Fibroblast of gingiva (primary cell): Measurements from ENCODE around the gene NTNG2.

Experiments used
- DNase-seq: peaks from one replicate; pipeline ENCODE4 v3.0.0-alpha.2; 2011; ENCODE audit warnings: low read depth

NTNG2 gene

DNA sequence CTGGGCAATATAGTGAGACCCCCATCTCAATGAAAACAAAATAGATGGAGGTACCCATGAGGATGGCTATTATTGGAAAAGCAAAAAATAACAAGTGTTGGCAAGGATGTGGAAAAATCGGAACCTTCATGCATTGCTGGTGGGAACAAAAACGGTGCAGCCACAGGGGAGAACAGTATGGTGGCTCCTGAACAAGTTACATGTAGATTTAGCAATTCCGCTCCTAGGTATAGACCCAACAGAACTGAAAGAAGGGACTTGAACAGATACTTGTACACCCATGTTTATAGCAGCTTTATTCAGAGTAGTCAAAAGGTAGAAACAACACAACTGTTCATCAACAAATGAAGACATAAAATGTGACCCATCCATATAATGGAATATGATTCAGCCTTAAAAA lies 43.0 kb downstream of the NTNG2 start:
- DNase-seq: no peak

DNA sequence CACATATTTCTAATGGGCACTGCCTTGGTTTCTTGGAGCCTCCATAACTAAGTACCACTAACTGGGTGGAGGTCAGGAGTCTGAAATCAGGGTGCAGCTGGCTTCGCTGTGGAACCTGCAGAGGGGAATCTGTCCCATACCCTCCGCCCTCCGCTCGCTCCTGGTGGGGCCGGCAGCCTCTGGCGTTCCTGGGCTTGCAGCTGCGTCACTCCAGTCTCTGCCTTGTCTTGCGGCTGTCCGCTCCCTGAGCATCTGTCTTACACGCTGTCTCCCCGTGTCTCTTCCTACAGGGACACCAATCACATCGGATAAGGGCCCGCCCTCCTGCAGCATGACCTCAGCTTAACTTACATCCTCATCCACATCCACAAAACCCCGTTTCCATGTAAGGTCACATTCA lies 45.4 kb downstream of the NTNG2 start:
- DNase-seq: no peak

DNA sequence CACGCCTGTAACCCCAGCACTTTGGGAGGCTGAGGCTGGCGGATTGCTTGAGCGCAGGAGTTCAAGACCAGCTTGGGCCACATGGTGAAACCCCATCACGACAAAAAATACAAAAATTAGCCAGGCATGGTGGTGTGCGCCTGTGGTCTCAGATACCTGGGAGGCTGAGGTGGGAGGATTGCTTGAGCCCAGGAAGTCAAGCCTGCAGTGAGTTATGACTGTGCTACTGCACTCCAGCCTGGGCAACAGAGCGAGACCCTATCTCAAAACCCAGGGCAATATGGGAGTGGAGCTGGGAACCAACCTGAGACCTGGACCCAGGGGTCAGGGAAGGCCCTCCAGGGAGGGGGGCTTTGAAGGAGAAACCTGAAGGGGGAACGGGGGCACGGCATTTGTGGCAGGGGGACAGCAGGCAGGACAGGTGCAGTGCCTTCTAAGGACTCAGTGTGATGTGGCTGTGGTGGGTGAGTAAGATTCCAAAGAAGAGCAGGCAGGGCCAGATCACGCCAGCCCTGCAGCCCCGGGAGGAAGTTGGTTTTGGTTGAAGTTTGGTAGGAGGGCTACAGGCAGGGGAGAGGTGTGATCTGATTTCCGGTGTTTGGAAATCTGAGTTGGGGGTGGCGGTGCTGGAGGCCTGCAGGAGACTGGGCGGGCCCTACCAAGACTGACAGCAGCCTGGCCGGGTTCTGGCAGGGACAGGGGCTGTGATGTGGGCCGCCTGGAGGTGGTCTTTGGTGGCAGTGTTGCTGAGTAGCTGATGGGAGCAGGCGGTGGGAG lies 46.2 kb downstream of the NTNG2 start:
- DNase-seq: no peak

DNA sequence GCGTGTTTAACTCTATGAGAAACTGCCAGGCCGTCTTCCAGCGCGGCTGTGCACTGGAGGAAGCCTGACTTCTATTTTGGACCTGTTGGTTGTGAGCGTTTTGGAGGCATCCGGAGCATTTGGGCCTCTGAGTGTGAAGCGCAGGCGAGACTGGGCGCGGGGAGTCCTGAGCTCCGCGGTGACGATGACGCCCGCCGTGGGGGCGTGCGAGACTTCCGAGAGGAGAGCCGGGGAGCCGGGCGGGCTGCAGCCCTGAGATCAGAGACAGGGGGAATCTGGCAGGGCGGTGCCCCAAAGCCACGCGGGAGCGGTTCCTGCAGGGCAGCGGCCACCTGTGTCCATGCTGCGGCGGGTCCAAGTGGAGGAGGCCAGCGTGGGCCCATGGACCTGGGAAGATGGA lies 47.4 kb downstream of the NTNG2 start:
- no peak for DNase-seq

DNA sequence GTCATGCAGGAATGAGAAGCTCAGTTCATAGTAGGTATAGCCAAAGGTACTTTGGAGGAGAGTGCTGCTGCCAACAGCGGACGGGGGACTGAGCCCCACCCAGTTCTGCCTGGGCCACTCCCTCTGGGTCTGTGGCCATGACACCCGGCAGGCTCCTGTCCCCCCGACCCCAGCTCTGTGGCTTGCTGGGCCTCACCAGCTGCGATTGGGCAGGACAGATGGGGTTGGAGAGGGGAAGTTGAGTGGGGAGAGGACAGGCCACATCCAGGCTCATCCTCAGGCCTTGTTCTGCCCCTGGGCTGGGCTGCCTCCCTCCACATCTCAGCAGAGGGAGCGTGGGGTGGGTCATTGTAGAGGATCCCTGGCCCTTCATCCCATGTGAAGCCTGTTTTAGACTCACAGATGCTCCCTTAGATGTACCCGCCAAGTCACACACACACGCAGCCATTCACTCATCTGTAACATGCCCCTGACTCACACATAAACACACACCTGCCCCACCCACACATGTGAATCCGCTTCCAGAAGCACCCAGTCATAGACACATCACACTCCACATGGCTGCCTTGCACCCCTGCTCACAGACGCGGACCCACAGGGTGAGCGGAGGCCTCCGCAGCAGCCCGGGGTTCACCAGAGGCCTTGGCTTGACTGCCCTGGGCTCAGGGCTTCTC lies 48.8 kb downstream of the NTNG2 start:
- no peak for DNase-seq

DNA sequence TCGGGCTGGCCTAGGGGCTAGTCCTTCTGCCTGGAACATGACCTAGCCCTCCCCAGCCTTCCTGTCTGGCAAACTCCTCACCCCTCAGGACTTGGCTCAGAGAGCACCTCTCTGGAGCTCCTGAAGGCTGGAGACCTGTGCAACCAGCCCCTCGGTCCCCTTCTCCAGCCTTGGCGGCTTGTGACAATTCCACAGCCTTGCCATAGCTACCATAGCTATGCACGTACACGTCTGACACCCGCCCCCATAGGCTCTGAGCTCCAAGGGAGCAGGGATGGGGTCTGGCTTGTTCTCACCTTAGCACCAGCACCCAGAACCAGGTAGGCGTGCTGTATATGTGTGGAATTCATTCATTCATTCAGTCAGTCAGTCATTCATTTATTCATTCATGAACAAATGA lies 49.7 kb downstream of the NTNG2 start:
- no peak for DNase-seq

DNA sequence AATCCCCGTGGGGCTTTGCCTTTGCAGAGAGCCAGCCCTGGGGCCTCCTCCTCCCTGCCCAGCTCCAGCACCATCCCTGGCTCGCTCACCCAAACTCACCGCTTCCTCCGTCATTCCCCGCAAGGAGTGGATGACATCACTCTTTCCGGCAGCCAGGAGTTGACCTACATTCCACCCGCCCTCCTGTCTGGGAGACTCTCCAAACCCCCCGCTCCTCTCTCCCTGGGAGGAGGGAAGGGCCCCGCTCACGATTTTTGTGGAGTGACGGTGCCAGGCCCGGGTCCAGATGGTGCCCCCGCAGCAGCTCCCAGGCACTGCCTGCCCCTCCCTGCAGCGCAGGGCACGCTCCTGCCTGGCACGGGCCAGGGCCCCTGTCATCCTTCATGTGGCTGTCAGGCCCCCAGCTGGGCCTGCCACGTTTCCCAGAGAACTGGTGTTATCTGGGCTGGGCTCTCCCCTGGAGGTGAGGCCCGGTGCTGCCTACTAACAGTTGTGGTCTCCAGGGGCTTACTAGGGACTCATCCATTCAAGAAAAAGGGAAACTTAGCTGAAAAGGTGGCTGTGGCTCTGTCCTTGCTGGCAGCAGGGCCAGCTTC lies 52.3 kb downstream of the NTNG2 start:
- peak; percentile 15 for DNase-seq

DNA sequence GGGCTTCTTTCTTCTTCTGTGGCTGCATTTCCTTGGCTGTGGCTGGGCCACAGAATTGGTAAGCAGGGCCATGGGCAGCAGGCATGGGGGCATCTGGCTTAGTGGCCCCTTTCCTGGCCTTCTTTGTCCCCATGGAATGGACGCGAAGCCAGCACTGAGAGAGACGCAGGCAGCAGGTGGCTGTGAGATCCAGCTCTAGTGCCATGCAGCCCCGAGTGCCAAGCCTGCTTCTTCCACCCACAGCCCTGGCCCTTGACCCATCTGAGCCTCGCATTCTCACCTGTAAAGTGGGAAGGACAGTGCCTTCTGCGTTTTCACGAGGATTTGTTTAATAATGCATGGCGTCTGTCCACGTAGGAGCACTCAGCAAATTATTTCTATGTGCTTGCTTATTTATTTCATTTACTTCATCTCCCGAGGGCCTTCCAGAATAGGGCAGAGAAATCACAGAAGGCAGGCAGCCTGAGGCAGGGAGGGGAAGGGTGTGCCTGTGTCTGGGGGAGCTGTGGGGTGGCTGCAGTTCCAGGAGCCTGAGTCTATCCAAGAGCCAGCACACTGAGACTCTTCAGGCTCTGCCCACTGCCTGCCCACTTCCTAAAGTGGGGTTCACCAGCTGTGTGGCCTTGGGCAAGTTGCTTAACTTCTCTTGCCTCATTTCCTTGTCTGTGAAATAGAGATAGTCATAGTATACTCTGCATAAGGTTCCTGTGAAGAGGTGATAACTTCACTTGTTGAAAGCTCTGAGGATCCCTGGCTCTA lies 55.2 kb downstream of the NTNG2 start:
- DNase-seq: no peak

DNA sequence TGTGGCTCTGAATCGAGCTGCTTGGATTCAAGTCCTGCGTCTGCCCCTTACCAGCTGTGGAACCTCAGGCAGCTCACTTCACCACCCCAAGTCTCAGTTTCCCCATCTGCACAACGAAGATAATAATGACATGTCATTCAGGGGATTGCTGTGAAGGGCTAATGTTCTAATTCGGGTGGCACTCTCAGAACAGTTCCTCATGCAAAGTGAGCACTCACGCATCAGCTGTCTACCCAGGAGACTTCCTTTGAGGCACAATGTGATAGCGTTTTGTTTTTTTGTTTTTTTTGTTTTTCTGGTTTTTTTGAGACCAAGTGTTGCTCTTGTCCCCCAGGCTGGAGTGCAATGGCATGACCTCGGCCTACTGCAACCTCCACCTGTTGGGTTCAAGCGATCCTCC lies 56.4 kb downstream of the NTNG2 start:
- no peak for DNase-seq

DNA sequence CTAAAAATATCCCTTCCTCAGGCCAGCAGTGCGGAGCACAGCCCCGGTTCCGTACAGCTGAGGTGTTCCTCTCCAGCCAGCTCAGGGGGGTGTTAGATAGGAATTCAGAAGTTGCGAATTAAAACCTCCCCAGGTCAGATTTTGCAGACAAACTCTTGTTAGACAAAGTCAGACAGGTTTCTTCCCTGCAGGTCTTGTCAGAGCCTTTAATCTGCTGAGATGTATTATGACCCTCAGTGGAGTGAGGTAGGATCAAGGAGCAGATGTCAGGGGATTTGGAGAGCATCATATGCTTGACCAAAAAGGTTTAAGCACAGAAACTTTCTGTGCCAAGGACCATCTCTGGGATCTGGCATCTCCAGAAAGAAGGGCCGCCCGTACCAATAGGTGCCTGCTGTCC lies 60.1 kb downstream of the NTNG2 start:
- DNase-seq: no peak

DNA sequence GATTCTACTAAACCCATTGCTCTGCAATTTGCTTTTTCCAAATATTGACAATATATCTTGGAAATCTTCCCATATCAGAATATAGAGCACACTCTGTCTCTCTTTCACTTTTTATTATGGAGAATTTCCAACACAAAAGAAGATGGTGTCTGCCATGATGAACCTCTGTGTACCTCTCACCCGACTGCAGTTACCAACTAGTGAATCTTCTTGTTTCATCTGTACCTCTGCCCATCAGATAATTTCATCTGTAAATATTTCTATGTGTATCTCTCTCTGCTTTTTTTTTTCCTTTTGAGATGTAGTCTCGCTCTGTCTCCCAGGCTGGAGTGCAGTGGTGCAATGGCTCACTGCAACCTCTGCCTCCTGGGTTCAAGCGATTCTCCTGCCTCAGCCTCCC lies 62.8 kb downstream of the NTNG2 start:
- no peak for DNase-seq

DNA sequence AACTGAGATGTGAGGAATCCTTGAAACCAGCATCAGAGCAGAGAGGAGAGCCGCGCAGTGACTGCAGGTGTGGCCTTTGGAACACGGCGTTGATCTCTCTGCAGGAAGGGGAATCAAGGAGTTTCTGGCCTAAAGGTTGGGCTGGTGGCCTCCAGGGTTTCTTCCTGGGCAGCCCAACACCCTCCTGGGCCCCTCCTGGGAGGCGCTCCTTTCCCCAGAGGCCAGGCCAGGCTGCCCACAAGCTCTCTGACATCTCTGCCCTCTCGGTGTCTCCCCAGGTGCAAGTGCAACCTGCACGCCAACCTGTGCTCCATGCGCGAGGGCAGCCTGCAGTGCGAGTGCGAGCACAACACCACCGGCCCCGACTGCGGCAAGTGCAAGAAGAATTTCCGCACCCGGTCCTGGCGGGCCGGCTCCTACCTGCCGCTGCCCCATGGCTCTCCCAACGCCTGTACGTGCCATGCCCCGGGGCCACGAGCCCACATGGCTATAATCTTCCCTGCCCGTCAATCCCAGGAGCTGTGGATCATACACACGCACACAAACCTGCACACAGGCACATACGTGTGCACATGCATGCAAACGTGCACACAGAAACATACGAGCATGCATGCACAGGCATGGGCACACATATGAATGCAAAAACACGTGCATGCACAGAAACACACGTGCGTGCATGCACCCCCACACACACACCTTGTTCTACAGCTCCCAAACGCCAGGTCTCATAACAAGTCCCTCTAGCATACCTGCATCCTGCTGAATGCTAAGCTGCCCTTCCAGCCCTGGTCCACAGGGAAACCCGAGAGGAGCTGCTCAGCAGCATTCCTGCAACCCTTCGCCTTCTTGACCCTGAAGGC lies 64.9 kb downstream of the NTNG2 start:
- DNase-seq: no peak

DNA sequence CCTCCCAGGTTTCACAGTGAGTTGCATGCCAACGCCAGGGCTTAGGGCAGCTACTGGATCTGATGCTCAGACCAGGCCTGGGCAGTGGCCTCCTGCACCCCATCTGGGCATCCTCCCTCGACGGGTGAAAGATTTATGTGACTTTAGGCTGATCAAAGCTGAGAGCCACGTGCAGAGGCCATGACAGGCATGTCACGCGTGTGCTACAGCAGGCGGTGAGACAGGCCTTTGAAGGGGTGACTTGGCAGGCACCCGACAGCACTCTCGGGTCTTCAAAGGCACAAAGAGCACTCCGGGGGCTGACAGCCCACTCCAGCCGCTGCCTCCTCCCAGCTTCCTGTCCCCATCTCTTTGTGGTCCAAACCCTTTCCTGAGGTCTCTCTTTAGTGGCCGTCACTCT lies 66.2 kb downstream of the NTNG2 start:
- no peak for DNase-seq

DNA sequence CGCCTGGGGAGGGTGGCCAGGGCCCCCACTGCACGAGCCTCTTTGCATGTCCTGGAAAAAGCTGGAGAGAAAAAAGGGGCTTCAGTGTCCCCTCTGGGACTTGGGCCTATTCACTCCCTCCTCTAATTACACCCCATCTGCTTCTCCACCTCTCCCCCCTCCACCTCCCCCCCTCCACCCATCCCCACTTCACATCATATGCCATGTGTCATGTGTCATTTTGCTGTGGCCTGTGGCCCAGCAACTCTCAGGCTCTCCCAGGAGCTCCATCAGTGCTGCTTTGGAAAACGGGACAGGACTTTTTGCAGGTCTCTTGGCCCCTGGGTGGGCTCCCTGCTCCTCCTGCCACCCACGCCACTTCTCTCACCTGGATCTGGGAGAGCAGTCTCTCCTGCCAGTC lies 68.7 kb downstream of the NTNG2 start:
- no peak for DNase-seq

DNA sequence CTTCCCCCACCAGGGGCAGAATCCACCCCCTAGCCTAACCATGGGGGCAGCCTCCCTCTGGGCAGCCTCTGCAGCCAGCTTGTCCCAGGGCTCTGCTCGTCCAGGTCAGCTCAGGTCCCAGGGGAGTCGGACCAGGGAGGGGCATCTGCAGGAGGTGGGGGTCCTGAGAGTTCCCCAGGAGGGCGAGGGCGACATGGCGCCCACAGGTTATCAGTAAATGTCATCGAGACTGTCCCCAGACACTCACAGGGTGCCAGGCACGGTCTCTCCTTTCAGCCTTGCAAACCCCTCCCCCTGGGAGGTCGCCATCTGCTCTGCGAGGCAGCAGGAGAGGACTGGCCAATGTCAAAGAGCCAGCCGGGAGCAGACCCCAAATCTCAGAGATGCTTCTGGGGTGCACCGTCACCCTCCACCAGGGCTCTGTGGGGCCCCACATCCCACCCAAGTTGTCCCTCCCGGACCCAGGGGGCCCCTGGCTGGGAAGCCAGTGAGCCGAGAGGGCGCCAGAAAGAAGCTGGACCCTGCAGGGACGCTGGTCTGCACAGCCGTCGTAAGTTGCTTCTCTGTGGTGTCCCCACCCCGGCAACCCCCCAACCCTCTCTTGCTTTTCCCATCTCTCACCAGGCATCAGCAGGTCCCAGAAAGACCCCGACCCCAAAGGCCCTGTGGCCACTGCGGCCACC lies 69.3 kb downstream of the NTNG2 start:
- no peak for DNase-seq

DNA sequence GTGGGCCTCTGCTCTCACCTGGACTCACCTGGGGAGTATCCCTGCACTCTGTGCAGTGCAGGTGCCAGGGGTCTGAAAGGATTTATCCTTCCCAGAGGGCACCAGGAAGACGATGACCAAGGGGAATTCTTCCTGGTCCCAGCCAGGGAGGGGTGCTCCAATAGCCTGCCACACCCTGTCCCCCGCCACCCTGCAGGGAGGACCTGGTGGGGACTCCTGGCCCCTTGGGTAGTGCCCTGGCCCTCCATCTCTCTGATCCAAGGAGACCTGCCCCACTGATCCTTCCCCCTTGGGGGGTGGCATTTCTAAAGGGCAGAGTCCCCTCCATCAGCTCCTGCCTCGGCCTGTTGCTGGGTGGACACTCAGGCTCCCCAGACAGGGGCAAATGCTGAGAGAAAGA lies 70.7 kb downstream of the NTNG2 start:
- no peak for DNase-seq

DNA sequence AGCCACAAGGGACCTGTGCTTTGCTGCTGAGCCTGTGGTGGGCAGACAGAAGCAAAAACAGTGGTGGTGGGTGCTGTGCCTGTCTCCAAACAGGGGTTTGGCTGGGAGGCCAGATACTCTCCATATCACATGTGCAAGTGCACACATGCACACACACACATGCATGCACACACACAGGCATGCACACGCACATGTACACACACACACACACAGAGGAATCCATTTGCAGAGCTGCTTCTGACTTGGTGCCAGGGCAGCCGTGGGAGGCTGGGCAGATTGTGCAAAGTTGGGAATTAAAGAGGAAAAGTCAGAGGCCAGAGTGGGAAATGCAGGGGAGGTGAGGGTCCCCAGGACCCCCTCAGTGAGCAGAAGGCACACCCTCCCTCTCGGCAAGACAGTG lies 71.3 kb downstream of the NTNG2 start:
- no peak for DNase-seq

DNA sequence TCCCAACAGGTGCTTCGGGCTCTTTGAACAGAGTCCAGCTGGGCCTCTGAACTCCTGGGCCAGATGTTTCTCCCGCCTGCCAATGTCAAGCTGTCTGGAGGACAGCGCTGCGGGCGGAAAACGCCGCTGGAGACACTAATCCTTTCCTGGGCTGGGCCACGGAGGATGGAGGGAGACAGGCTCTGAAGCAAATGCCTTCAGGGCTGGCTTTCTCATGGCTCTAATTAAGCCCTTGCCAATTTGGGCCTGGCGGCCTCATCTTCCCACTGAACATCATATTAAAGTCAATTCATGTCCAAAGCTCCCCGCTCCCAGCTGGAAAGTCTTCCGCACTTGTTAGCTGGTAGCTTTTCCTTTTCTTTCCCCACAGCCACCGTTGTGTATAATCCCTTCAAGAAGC lies 72.7 kb downstream of the NTNG2 start:
- no peak for DNase-seq

DNA sequence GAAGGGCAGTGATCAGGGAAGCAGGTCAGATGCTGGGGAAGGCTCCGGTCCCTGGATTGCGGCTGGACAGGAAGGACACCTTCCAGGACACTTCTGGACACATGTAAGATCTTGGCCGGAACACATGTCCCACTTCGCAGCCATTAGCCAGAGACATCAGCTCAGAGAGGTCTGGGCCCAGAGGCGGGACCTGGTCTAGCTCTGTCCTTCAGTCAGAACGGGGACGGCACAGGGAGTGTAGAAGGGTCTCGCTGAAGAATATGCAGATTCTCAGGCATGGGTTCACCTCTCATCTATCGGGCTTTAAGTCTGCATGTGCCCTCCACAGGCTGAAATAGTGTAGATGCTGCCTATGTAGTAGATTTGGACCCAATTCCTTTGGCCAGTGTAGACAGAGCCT lies 73.3 kb downstream of the NTNG2 start:
- DNase-seq: no peak

DNA sequence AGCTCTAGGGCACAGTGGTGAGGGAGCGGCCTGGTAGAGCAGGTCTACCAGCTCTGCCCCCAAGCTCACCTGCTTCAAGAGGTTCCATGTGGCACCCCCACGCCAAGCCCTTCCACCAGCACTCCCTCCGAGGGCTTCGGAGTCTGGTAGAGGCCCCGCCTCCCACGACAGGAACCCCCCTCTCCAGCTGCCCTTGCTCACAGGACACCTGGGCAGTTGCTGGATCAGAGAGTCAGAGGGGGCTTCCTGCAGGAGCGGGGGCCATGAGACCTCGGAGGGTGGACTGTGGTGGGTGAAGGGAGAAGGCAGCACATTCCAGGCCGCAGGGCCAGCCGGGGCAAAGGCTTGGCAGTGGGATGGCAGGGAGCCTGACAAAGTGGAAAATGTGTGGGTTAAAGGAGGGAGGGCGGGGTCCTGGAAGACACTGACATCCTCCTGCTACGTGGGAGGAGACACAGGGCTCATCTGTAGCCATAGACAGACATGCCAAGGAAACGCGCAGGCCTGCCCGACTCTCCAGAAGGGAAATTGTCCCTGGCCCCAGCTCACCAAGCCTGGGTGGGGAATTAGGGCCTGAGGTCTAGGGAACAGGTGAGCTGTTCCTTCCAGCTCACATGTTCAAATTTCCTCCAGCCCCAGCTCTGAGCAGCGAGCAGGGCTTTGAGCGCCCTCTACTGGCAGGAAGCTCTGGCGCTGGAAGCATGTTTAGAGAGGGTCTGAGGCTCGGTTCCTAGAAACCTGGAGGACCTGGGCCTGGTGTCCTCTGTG lies 74.2 kb downstream of the NTNG2 start:
- peak; percentile 36 for DNase-seq
